ENCODE data around the gene ATE1.

GRCh38 chr10:121797490-121797889, 130.3 kb downstream of the ATE1 start:
- TF ChIP-seq POLR2A (IDR thresholded peaks at IDR 0.05; ENCODE audit: extremely low read depth, insufficient read length) (no peak), CTCF (IDR thresholded peaks at IDR 0.05; ENCODE audit: low read depth, low read length) (no peak), MYC (IDR thresholded peaks at IDR 0.05; ENCODE audit: low read depth, low read length) (no peak)
